ENCODE results near the gene CFAP119.

DNA sequence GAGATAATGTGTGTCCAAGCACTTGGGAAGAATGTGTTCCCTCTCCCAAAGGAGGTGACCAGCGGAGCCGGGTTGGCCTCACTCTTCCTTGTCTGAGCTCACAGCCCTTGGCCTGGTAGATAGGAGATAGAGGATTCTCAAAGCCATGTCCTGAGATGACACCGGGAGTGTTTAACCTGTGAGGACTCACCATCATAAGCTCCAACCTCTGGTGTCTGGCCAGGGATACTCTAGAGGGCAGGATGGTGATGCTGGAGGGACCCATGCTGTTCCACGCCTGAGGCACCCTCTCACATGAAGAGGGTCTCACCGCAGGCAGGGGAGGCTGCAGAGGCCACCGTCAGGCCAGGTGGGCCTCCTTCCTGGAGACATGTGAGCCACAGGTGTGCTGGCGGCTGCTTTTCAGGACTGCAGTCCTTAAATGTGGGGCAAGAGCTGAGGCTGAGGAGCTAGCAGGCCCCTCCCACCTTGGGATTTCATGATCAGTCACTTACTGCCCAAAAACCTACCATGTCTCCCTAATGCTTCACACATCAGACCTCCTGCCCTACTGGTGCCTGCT lies 31.7 kb upstream of the CFAP119 start:
- TF ChIP-seq CTCF (IDR thresholded peaks at IDR 0.05) (no peak), POLR2AphosphoS5 (IDR thresholded peaks at IDR 0.05) (no peak), EP300 (IDR thresholded peaks at IDR 0.05) (no peak)

Data from esophagus muscularis mucosa (tissue), 4 donors.